IgD-negative memory B cell (primary cell): ENCODE data around the gene FAM110D. TPM values are rescaled to one million over a fixed set of nuclear protein-coding genes. Genes with fewer than 3 reads are reported as not detected.
A peak's percentile ranks its signal among the peaks of the same experiment; 100 is the strongest.

Source experiments
- H3K27ac Mint-ChIP-seq, 3 donors: one replicate each; pipeline ENCODE4 v1.8.0; 2020 to 2022; ENCODE audit warnings: mild to moderate bottlenecking in 3 of 3, mixed read lengths in 3 of 3, moderate library complexity in 1 of 3
- H3K27me3 Mint-ChIP-seq: one replicate; pipeline ENCODE4 v1.8.0; 2021; ENCODE audit warnings: mixed read lengths
- H3K36me3 Mint-ChIP-seq: one replicate; pipeline ENCODE4 v1.8.0; 2020; ENCODE audit warnings: mild to moderate bottlenecking, mixed read lengths
- H3K4me1 Mint-ChIP-seq, 3 donors: one replicate each; pipeline ENCODE4 v1.8.0; 2020 to 2022; ENCODE audit warnings: mixed read lengths in 3 of 3, mild to moderate bottlenecking in 1 of 3
- H3K4me3 Mint-ChIP-seq, 4 donors: one replicate each; pipeline ENCODE4 v1.8.0; 2020 to 2022; ENCODE audit warnings: mild to moderate bottlenecking in 4 of 4, mixed read lengths in 4 of 4, moderate library complexity in 3 of 4
- H3K9me3 Mint-ChIP-seq, 3 donors: one replicate each; pipeline ENCODE4 v1.8.0; 2020 to 2021; ENCODE audit warnings: mixed read lengths in 3 of 3, mild to moderate bottlenecking in 1 of 3
- polyA plus RNA-seq: library from polyadenylated mRNA; unstranded; fragments of 300-500 nt; fragmentation: Illumina TruSeq; gene quantifications from one replicate; pipeline ENCODE4 v1.2.3, GENCODE V29; 2021

The FAM110D gene
- polyA plus RNA-seq, 1 donor from 2014 or later = not detected

DNA sequence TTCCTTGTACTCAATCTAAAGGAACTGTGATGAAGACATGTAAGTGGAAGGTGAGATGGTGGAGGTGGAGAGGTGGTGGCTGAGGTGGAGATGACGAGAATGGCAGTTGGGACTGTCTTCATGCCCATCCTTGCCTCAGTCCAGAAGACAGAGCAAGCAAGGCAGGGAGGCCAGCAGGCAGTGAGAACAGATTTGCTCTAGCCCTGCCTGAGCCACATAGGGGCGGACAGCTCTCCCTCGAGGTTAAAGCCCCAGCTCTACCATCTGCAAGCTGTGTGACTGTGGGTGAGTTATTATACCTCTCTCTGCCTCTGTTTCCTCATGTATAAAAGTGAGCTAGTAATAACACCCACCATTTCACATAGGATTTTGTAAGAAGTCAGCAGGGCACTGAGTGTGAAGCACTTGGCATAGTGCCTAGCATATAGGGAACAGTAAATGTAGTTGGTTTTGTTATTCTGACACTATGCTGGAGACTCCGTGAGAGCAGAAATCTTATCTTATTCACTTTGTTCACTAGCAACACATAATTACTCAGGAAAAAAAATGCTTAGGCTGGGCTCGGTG is 4.8 kb upstream of the FAM110D start:
- H3K27ac Mint-ChIP-seq = peak overlapping the region in 1 of 3 donors; percentile 59
- no peaks in the 10 kb centered on the region for H3K9me3 Mint-ChIP-seq
- peaks cover 29% of the 10 kb centered on the region for H3K27me3 Mint-ChIP-seq
- peak overlapping the region in 1 of 4 donors; percentile 10 for H3K4me3 Mint-ChIP-seq
- no peaks in the 10 kb centered on the region for H3K4me1 Mint-ChIP-seq
- peaks cover 2% of the 10 kb centered on the region for H3K36me3 Mint-ChIP-seq

DNA sequence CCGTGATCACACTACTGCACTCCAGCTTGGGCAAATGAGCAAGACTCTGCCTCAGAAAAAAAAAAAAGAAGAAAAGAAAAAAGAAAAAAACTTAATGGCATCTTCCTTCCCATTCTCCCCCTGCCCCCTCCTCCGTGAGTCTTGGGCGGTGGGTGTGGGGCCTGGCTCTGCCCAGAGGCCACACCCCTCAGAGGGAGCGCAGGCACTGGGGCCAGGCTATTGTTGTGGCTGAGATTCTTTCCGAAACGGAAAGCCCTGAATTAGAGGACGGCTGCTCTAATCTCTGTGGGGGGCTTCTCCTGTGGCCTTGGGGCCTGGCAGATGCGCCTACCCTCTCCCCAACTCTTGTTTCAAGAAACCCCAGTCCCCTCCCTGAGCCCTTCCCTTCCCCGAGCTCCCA is 4.1 kb upstream of the FAM110D start:
- peaks cover 30% of the 10 kb centered on the region for H3K27me3 Mint-ChIP-seq
- H3K4me3 Mint-ChIP-seq = no peak overlapping the region
- no peaks in the 10 kb centered on the region for H3K9me3 Mint-ChIP-seq

DNA sequence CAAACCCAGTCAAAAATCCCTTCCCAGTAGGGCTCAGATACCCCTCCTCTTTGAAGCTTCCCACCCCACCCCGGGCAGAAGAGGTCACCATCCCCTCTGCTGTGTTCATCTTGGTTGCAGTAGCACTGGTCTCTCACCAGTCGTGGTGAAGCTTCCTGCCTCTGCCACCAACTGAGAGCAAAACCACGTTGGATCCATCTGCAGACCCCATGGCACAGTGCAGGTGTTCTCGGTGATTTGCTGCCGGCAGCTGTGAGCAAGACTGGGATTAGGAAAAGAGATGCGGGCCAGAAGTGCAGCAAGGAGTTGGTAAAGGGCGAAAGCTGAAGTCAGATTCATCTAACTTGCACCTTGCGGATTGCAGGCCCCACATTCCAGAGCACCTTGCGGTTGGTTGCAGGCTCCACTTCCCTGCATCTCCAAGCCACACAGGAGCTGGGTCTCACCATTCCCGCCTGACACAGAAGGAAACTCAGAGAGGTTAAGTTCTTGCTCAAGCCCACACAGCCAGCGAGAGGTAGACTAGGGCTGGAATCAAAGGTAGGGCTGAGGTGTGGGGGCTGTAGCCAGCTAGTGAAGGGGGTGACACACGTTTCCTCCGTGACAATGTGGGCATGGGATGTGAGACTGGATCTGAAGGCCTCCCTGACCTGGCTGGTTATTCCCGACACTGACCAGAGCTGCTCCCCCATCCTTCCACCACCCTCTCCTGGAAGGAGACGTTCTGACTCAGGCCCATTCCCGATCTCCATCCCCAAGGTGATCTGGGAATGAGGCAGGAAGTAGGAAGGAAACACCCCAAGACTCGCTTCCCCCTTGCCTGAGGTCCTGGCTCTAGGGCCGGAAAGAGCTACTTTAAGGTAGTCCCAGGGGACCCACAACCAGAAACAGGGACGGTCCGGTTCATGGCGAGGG is 3.3 kb upstream of the FAM110D start:
- peaks cover 33% of the 10 kb centered on the region for H3K27me3 Mint-ChIP-seq

More for the DNA sequence above, 4.1 kb upstream of the FAM110D start:
- H3K36me3 Mint-ChIP-seq = peaks cover 2% of the 10 kb centered on the region
- no peaks in the 10 kb centered on the region for H3K4me1 Mint-ChIP-seq
- H3K27ac Mint-ChIP-seq = no peak overlapping the region

DNA sequence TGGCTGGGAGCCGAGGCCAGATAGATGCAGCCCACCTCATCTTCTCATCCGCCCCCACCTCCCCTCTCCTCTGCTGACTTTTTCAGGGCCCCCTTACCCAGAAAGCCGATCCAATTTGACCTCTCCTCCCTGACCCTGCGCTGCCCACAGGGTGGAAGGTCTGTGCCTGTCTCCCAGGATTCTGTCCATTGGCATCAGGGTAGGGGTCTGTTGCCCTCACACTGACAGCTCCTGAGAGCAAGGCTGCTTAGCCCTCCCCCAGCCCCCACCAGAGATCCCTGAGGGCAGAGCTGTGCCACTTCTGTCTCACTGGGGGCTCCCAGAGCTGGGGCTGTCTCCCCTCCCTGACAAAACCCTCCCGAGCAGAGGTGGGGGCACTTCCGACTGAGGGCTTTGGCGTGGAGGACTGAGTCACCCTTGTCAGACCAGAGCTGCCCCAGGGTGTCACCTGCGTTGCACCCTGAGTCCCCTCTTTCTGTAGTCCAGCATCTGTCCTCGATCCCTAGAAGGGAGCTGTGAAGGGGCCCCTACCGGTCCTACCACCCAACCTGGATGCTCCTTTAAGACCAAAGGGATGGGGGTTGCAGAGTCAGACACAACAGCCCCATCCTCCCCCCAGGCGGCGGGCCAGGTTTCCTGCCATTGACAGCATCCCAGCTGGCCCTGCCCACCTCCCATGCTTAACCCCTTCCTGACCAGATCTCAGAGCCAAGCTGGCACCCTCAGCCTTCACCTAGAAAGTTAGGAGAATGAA is 2.4 kb upstream of the FAM110D start:
- Mint-ChIP-seq H3K27me3 (peaks cover 35% of the 10 kb centered on the region), H3K4me3 (no peak overlapping the region), H3K9me3 (no peaks in the 10 kb centered on the region), H3K36me3 (peaks cover 2% of the 10 kb centered on the region), H3K27ac (no peak overlapping the region), H3K4me1 (no peaks in the 10 kb centered on the region)

More for the DNA sequence above, 3.3 kb upstream of the FAM110D start:
- H3K4me1 Mint-ChIP-seq = no peaks in the 10 kb centered on the region
- no peak overlapping the region for H3K27ac Mint-ChIP-seq
- H3K9me3 Mint-ChIP-seq = no peaks in the 10 kb centered on the region
- peaks cover 2% of the 10 kb centered on the region for H3K36me3 Mint-ChIP-seq
- peak overlapping the region in 1 of 4 donors; percentile 58 for H3K4me3 Mint-ChIP-seq

DNA sequence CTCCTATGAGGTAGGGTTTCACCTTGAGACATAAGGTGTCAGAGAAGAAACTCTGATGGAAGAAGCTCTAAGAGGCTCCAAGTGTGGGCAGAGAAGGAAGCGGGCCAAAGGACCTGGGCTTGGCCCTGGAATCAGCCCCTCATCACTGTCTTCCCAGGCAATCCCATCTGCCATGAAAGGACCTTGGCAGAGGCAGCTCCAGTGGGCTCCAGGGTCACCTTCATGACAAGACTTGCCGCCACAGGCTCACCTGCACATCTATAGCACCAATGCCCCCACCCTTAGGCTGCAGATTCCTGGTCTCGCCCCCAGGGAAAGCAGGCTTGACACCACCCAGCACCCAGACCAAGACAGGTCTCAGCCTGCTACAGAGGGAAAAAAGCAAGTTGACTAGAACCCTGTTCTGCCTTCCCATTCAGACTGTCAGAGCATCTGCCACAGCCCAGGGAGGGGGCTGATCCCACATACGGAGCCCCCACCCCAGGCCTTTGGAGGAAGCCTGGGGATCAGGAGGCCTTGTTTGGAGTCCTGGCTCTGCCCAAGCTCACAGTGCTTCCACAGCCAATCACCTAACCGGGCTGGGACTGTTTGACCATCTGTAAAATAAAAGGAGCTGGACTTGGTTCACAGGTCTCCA is 490 bp upstream of the FAM110D start:
- H3K36me3 Mint-ChIP-seq = peaks cover 2% of the 10 kb centered on the region
- H3K9me3 Mint-ChIP-seq = no peaks in the 10 kb centered on the region
- peaks cover 38% of the 10 kb centered on the region for H3K27me3 Mint-ChIP-seq
- peaks cover 0 to 3% (median 2%) of the 10 kb centered on the region in 3 donors for H3K4me1 Mint-ChIP-seq
- peak overlapping the region in 1 of 3 donors; percentile 23 for H3K27ac Mint-ChIP-seq
- no peak overlapping the region for H3K4me3 Mint-ChIP-seq

DNA sequence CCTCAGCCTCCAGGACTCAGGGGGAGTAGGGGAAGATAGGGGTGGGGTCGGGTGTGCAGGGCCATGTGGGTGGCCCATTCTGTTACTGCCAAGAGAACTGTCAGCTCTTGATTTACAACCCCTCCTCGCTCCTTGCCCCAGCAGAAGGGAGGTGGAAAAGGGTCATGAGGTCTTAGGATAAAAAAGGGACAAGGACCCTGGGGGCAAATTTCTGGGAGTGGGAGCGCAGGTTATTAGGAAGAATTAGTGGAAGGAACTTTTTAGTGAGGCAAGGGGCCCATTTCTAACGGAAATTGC is 812 bp downstream of the FAM110D start:
- H3K27me3 Mint-ChIP-seq = peaks cover 38% of the 10 kb centered on the region
- H3K4me3 Mint-ChIP-seq = no peak overlapping the region
- peak overlapping the region in 1 of 3 donors; percentile 28 for H3K27ac Mint-ChIP-seq

DNA sequence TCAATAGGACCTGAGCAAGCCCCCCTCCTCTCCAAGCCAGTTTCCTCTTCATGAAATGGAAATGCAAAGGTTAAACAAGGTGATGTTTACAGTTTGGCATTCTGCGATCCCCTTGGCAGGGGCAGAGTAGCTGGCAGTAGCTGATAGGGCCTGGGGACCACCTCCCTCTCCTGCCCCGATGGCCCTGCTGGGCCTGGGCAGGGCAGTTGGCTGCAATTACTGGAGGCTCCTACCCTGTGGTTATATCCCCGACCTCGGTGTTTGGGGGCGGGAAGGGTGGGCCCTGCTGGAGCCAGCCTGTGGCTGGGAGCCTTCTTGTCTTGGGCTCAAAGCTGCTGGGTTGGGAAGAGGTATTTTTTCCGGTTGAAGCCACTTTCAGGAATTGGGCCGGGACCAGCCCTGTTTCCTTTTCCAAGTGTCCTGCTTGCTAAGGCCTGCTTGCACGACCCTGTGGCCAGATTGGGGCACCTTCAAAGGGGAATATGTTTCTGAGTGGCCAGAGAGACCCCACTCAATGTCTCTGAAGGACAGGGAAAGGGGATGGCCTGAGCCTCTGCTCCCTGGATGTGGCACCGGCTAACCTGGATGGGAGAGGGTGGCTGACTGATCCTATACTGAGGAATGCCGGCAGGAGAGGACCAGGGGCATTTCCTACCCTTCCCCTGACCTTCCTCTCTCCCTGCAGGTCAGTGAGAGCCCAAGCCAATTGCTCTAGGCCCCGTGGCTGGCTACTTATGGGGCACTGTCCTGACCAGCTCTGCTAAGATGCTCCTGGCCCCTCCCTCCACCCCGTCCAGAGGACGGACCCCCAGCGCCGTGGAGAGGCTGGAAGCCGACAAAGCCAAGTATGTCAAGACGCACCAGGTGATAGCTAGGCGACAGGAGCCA is 1.9 kb downstream of the FAM110D start:
- Mint-ChIP-seq H3K4me3 (peak overlapping the region in 2 of 4 donors; percentile 57 to 58), H3K36me3 (peaks cover 2% of the 10 kb centered on the region), H3K9me3 (no peaks in the 10 kb centered on the region), H3K4me1 (peaks cover 0 to 7% (median 3%) of the 10 kb centered on the region in 3 donors), H3K27ac (no peak overlapping the region), H3K27me3 (peaks cover 33% of the 10 kb centered on the region)

More for the DNA sequence above, 812 bp downstream of the FAM110D start:
- no peaks in the 10 kb centered on the region for H3K9me3 Mint-ChIP-seq
- H3K4me1 Mint-ChIP-seq = peaks cover 0 to 5% (median 3%) of the 10 kb centered on the region in 3 donors
- H3K36me3 Mint-ChIP-seq = peaks cover 2% of the 10 kb centered on the region

DNA sequence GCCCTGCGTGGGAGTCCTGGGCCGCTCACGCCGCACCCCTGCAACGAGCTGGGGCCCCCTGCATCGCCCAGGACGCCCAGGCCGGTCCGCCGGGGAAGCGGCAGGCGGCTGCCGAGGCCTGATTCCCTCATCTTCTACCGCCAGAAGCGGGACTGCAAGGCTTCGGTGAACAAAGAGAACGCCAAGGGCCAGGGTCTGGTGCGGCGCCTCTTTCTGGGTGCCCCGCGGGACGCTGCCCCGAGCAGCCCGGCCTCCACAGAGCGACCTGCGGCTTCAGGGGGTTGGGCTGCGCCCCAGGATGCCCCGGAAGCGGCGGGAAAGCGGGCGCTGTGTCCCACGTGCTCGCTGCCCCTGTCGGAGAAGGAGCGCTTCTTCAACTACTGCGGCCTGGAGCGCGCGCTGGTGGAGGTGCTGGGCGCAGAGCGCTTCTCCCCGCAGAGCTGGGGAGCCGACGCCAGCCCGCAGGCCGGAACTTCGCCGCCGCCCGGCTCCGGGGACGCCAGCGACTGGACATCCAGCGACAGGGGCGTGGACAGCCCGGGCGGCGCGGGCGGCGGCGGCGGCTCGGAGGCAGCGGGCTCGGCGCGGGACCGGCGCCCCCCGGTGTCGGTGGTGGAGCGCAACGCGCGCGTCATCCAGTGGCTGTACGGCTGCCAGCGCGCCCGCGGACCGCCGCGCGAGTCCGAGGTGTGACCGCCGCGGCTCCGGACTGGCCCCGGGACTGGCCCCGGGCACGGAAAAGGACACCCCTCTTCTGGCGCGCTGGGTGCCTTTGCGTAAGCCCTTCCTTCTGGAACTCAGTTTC is 2.7 kb downstream of the FAM110D start:
- Mint-ChIP-seq H3K9me3 (no peaks in the 10 kb centered on the region), H3K27ac (no peak overlapping the region), H3K27me3 (peaks cover 29% of the 10 kb centered on the region), H3K36me3 (peaks cover 2% of the 10 kb centered on the region), H3K4me3 (peak overlapping the region in 3 of 4 donors; percentile 43 to 90 (median 52)), H3K4me1 (peaks cover 0 to 7% (median 3%) of the 10 kb centered on the region in 3 donors)

DNA sequence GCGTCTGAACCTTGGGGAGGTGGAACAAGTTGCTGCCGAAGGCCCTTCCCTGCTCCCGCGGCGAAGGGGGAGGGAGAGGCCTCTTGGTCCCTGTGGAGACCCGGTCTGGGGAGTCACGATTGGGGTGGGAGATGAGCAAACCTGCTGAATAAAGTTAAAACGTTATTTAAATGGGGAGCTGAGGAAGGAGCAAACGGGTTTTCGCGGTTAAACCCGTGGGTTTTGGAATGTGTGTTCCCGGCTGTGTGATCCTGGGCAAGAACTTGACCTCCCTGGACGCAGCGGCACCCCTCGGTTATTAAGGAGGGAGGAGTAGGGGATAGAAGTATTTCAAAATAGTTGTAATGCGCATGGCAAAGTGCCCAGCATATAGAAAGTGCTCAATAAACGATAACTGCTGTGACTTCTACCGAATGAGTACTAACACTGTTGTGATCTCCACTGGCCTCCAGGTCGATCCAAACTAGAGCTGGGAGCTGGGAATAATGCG is 3.4 kb downstream of the FAM110D start:
- Mint-ChIP-seq H3K4me1 (peaks cover 0 to 7% (median 3%) of the 10 kb centered on the region in 3 donors), H3K9me3 (no peaks in the 10 kb centered on the region), H3K27ac (no peak overlapping the region), H3K4me3 (peak overlapping the region; percentile 34 to 90 (median 48)), H3K27me3 (peaks cover 25% of the 10 kb centered on the region), H3K36me3 (peaks cover 2% of the 10 kb centered on the region)

DNA sequence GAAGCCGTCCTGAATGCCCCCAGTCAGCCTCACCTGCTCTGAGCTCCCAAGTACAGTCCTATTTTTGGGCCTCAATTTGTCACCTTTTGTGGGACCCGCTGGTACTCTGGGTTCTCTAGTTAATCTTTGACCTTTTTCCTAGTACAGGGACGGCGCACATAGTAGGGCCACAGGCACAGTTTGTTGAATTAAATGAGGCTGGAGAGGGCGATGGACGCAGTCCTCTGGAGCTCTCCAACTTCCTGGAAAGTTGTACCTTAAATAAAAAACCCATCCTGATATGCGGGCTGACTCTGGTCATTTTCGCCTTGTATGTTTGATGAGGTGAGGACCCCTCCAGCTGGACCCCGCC is 4.8 kb downstream of the FAM110D start:
- peak overlapping the region in 2 of 4 donors; percentile 44 to 54 for H3K4me3 Mint-ChIP-seq
- peaks cover 17% of the 10 kb centered on the region for H3K27me3 Mint-ChIP-seq
- H3K27ac Mint-ChIP-seq = no peak overlapping the region
- no peaks in the 10 kb centered on the region for H3K36me3 Mint-ChIP-seq
- H3K4me1 Mint-ChIP-seq = peaks cover 0 to 7% (median 3%) of the 10 kb centered on the region in 3 donors
- H3K9me3 Mint-ChIP-seq = no peaks in the 10 kb centered on the region

DNA sequence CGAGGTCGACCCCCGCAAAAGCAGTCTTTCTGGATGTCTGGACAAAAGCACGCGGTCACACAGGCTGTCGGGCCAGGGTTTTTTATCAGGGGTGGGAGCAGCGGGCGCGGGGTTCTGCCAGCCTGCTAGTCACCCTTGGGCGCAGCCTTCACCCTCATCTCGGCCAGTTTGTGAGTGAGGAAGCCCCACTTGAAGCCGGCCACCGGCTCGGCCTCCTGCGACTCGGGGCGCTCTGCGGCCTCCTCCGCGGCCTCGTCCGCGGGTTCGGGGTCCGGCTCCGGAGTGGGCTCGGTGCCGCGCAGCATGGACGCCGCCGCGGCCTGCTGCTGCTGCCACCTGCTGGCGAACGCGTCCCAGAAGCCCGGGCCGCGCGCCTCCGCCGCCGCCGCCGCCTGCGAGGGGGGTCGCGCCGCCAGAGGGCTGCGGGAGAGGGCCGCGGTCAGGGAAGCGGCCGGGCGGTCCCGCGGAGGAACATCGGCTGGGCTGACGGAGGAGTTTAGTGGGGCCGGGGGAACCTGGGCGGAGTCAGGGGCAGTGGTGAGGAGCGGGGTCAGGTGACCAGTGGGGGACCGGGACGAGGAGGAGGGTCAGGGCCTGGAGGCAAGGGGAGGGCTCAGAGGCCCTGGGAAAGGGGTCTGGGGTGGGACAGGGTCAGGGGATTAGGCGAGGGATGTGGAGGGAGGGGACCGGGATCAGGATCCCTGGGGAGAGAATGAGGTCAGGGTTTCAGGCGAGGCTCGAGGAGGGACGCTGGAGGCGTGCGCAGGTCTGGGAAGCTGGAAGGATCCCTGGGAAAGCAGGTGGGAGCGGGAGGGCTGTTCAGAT is 5.4 kb downstream of the FAM110D start:
- Mint-ChIP-seq H3K4me1 (peaks cover 0 to 7% (median 3%) of the 10 kb centered on the region in 3 donors), H3K36me3 (no peaks in the 10 kb centered on the region), H3K27ac (peak overlapping the region in 2 of 3 donors; percentile 46 to 50), H3K27me3 (peaks cover 15% of the 10 kb centered on the region), H3K9me3 (no peaks in the 10 kb centered on the region), H3K4me3 (peak overlapping the region; percentile 29 to 89 (median 60))
